Panc1 (cell line): ENCODE data around the gene FKBP4. TPM values are rescaled to one million over a fixed set of nuclear protein-coding genes. Genes with fewer than 3 reads are reported as not detected.

Experiments
- ATAC-seq: fragments of 200-7000 bp; cut with Tn5 transposase; 2 replicates; pipeline ENCODE4 v1.9.1; 2020; ENCODE audit warnings: mild to moderate bottlenecking, moderate library complexity
- BruUV-seq: library from RNA; stranded (reverse); fragments of 400-500 nt; replicated peaks from 2 replicates; lab custom pipeline; 2021; lab: Mats Ljungman, UMichigan
- CTCF ChIA-PET: fragments of 300-600 bp; sonication (Branson Sonifier 250); formaldehyde crosslinking; loops from one replicate; lab custom pipeline; 2022; ENCODE audit warnings: antibody characterized with exemption; lab: Charles Lee
- POLR2A ChIA-PET: fragments of 300-600 bp; sonication (Branson Sonifier 250); formaldehyde crosslinking; loops from one replicate; lab custom pipeline; 2022; ENCODE audit warnings: antibody characterized with exemption; lab: Charles Lee
- DNase-seq: peaks from one replicate; pipeline ENCODE4 v3.0.0-alpha.2; 2010; ENCODE audit warnings: low read depth, low spot score
- H3K27ac ChIP-seq: 2 replicates; pipeline ENCODE4 v1.5.1; 2011; ENCODE audit warnings: mild to moderate bottlenecking, low read length, inconsistent platforms
- H3K27me3 ChIP-seq: fragments of 200-500 bp; sonication (Bioruptor generic); 2 replicates; pipeline ENCODE4 v1.6.0; 2014; ENCODE audit warnings: low read length, inconsistent platforms; ENCODE audit not compliant: control insufficient read depth, insufficient read depth
- H3K36me3 ChIP-seq: fragments of 200-500 bp; sonication (Bioruptor generic); 2 replicates; pipeline ENCODE4 v1.5.1; 2014; ENCODE audit warnings: inconsistent platforms, mild to moderate bottlenecking, low read length, moderate library complexity; ENCODE audit not compliant: control insufficient read depth, insufficient read depth
- H3K4me1 ChIP-seq: 2 replicates; pipeline ENCODE4 v1.5.1; 2011; ENCODE audit warnings: inconsistent platforms, mild to moderate bottlenecking, low read length, moderate library complexity; ENCODE audit not compliant: control insufficient read depth, insufficient read depth
- H3K4me3 ChIP-seq, 2 experiments: 2 replicates each; pipeline ENCODE4 v1.5.1; 2011 to 2012; ENCODE audit warnings: low read depth in 2 of 2, low read length in 2 of 2, mild to moderate bottlenecking in 2 of 2, inconsistent platforms in 1 of 2, moderate library complexity in 1 of 2
- H3K9me3 ChIP-seq: fragments of 200-500 bp; sonication (Bioruptor generic); 2 replicates; pipeline ENCODE4 v1.5.1; 2014; ENCODE audit warnings: low read depth, mild to moderate bottlenecking, inconsistent platforms, low read length, moderate library complexity; ENCODE audit not compliant: control insufficient read depth, insufficient read depth
- CTCF ChIP-seq: fragments of 450-650 bp; IDR thresholded peaks from 2 replicates; pipeline ENCODE4 v1.5.1; 2017; ENCODE audit warnings: mild to moderate bottlenecking
- POLR2AphosphoS5 ChIP-seq: IDR thresholded peaks from 2 replicates; pipeline ENCODE4 v1.6.1; 2012; ENCODE audit warnings: mild to moderate bottlenecking, low read depth, low read length, moderate library complexity
- SIN3A ChIP-seq: IDR thresholded peaks from 2 replicates; pipeline ENCODE4 v1.6.1; 2012; ENCODE audit warnings: low read depth, mild to moderate bottlenecking, low read length, moderate library complexity, borderline replicate concordance; ENCODE audit not compliant: insufficient read depth
- TCF7L2 ChIP-seq: IDR thresholded peaks from 2 replicates; pipeline ENCODE4 v1.6.1; 2011; ENCODE audit warnings: mild to moderate bottlenecking, low read depth, low read length, inconsistent platforms
- in situ Hi-C: cut with HindIII; loops from 2 replicates; pipeline ENCODE4 v1.10.0; 2016; ENCODE audit warnings: low sequenced_read_pairs, low pct_unique_long_range_greater_than_20kb
- intact Hi-C: fragments of 100-400 bp; cut with micrococcal nuclease; formaldehyde crosslinking; loops from one replicate; pipeline ENCODE4 v1.10.0; 2022; ENCODE audit not compliant: unreplicated experiment
- total RNA-seq: library from RNA; stranded (reverse); gene quantifications from one replicate; pipeline ENCODE4 v1.2.1, GENCODE V29; 2021; ENCODE audit not compliant: unreplicated experiment
- TF ChIP-seq, protein P1 (sequence below), 2 experiments: IDR thresholded peaks; 2 replicates each; pipeline ENCODE4 v1.6.1; 2011 to 2012; ENCODE audit warnings: low read depth in 2 of 2, control low read depth in 1 of 2, low read length in 1 of 2, mild to moderate bottlenecking in 1 of 2, moderate library complexity in 1 of 2; ENCODE audit not compliant: insufficient read depth in 1 of 2

FKBP4 gene
- total RNA-seq, 1 experiment from 2014 or later = 64.9 TPM

DNA sequence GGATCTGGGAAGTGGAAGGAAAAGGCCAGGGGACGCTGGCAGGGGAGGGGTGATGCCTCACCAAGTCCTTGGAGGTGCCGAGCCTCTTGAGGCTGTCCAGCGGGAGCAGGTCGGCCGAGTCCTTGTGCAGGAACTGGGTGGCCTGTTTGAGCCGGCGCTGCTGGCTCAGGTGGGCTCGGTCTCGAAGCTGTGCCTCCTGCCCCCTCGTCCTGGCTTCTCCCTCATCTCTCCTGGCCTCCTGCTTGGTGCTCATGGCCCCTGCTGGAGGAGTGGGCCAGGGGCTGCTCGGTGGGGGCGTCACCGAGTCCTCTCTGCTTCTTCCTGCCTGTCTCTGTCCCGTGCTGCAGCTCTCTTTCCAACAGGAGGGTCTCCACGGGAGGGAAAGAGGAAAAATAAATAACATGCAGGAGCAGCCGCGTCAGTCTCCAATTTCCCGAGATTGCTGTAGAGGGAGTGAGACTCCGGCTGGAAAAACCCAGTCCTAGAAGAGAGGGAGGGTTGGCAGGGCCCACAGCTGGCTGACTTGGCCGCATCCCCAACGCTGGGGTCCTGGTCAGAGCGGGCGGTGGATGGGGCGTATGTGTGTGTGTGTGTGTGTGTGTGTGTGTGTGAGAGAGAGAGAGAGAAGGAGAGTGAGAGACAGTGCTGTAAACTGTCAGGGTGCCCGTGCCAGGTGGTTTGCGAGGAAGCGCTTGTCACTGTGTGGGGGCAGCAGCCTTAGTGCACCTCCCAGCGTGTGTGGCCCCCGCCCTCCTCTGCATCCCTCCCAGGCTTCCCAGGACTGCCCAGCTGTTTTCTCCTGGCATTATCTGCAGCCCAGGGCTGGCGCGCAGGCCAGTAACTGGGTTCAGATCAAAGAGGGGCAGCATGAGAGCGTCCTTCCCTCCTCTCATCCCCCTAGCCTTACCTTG lies 40.1 kb downstream of the FKBP4 start, which contains the start of gene NRIP2:
TSS of gene NRIP2 (minus strand) at position 455 of the 911 bp plus-strand sequence. CDS start at position 403, 52 bp downstream.
- no peaks in the 10 kb centered on the region for H3K36me3 ChIP-seq
- ATAC-seq (no peak), DNase-seq (no peak)
- H3K27ac ChIP-seq = no peak within 1 kb of the TSS
- no peaks in the 10 kb centered on the region for H3K4me1 ChIP-seq
- ChIA-PET CTCF (no interaction called here), POLR2A (no interaction called here)
- H3K27me3 ChIP-seq = no peaks in the 10 kb centered on the region
- no peaks in the 10 kb centered on the region for H3K9me3 ChIP-seq
- intact Hi-C loops (no loop called here), in situ Hi-C loops (no loop called here)
- TF ChIP-seq TCF7L2 = no peak
- TF ChIP-seq, protein P1, sequence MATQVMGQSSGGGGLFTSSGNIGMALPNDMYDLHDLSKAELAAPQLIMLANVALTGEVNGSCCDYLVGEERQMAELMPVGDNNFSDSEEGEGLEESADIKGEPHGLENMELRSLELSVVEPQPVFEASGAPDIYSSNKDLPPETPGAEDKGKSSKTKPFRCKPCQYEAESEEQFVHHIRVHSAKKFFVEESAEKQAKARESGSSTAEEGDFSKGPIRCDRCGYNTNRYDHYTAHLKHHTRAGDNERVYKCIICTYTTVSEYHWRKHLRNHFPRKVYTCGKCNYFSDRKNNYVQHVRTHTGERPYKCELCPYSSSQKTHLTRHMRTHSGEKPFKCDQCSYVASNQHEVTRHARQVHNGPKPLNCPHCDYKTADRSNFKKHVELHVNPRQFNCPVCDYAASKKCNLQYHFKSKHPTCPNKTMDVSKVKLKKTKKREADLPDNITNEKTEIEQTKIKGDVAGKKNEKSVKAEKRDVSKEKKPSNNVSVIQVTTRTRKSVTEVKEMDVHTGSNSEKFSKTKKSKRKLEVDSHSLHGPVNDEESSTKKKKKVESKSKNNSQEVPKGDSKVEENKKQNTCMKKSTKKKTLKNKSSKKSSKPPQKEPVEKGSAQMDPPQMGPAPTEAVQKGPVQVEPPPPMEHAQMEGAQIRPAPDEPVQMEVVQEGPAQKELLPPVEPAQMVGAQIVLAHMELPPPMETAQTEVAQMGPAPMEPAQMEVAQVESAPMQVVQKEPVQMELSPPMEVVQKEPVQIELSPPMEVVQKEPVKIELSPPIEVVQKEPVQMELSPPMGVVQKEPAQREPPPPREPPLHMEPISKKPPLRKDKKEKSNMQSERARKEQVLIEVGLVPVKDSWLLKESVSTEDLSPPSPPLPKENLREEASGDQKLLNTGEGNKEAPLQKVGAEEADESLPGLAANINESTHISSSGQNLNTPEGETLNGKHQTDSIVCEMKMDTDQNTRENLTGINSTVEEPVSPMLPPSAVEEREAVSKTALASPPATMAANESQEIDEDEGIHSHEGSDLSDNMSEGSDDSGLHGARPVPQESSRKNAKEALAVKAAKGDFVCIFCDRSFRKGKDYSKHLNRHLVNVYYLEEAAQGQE (IDR thresholded peaks at IDR 0.05; ENCODE audit: insufficient read depth in 1 of 2, low read depth in 2 of 2, low read length in 1 of 2) = no peak
- TF ChIP-seq SIN3A = no peak
- BruUV-seq = no TSS peak
- H3K4me3 ChIP-seq = no peak within 1 kb of the TSS

- TF ChIP-seq, protein P1 (IDR thresholded peaks at IDR 0.05; ENCODE audit: insufficient read depth in 1 of 2, low read depth in 2 of 2, low read length in 1 of 2) = no peak
- TF ChIP-seq CTCF (no peak), TCF7L2 (no peak), SIN3A (no peak), POLR2AphosphoS5 (no peak)
- ChIA-PET POLR2A (no interaction called here), CTCF (no interaction called here)
- Histone ChIP-seq H3K36me3 (no peaks in the 10 kb centered on the region), H3K4me1 (no peaks in the 10 kb centered on the region), H3K9me3 (no peaks in the 10 kb centered on the region), H3K27ac (no peak overlapping the region), H3K4me3 (no peak overlapping the region), H3K27me3 (no peaks in the 10 kb centered on the region)
- in situ Hi-C loops (no loop called here), intact Hi-C loops (no loop called here)
- BruUV-seq = no TSS peak
- no peak for DNase-seq
- ATAC-seq = no peak
Measured at GRCh38 chr12:2835691-2836403, 41.1 kb downstream of the FKBP4 start.
